K562 (cell line): ENCODE measurements around the gene PARD6B. TPM values are rescaled to one million over a fixed set of nuclear protein-coding genes. Genes with fewer than 3 reads are reported as not detected.

Source experiments
- MAFF ChIP-seq: IDR thresholded peaks from 2 replicates; pipeline ENCODE4 v1.6.1; 2012; ENCODE audit warnings: low read length, improper control_type of control experiment
- MCM2 ChIP-seq: fragments of 450-650 bp; IDR thresholded peaks from 2 replicates; pipeline ENCODE4 v1.6.1; 2017; ENCODE audit warnings: low read depth, mild to moderate bottlenecking
- RB1 ChIP-seq: fragments of 450-650 bp; IDR thresholded peaks from 2 replicates; pipeline ENCODE4 v1.6.1; 2017; ENCODE audit warnings: low read depth, mild to moderate bottlenecking
- SOX6 ChIP-seq: fragments of 450-650 bp; IDR thresholded peaks from 2 replicates; pipeline ENCODE4 v1.6.1; 2014; ENCODE audit warnings: mild to moderate bottlenecking
- XRCC3 ChIP-seq: fragments of 450-650 bp; IDR thresholded peaks from 2 replicates; pipeline ENCODE4 v1.6.1; 2017; ENCODE audit warnings: mild to moderate bottlenecking, moderate library complexity
- ZNF316 ChIP-seq: fragments of 450-650 bp; IDR thresholded peaks from 2 replicates; pipeline ENCODE4 v1.6.1; 2016
- polyA plus RNA-seq, 8 experiments: library from polyadenylated mRNA; depleted of rRNA in 4 of 8; stranded (reverse) in 5 of 8; unstranded in 3 of 8; fragments of >200 nt; fragmentation: Nextera tagmentation in 2 of 8; fragmentation: Illumina TruSeq in 1 of 8; extraction: Ambion mirVana in 2 of 8; extraction: Trizol in 1 of 8; gene quantifications; 2 replicates each; pipeline versions ENCODE4 v1.2.1 to v1.2.3, GENCODE V29; 2011 to 2014; ENCODE audit warnings: inconsistent platforms in 1 of 8, missing spikeins in 1 of 8
- total RNA-seq, 7 experiments: library from RNA; depleted of rRNA in 6 of 7; stranded (reverse); fragments of >200 nt in 6 of 7; fragmentation: Illumina TruSeq in 2 of 7; extraction: Trizol in 2 of 7; gene quantifications; 2 replicates each; pipeline versions ENCODE4 v1.2.1 to v1.2.3, GENCODE V29; 2011 to 2021; ENCODE audit warnings: low replicate concordance in 1 of 7
- TF ChIP-seq, protein P1 (sequence below): sonication (generic); formaldehyde crosslinking; IDR thresholded peaks from 2 replicates; pipeline ENCODE4 v1.8.0; 2022; ENCODE audit warnings: missing genetic modification reagents, mild to moderate bottlenecking, borderline replicate concordance
- TF ChIP-seq, protein P2 (sequence below), 2 experiments: fragments of 450-650 bp; IDR thresholded peaks; 2 replicates each; pipeline ENCODE4 v1.6.1; 2016
- TF ChIP-seq, protein P3 (sequence below): sonication (generic); formaldehyde crosslinking; IDR thresholded peaks from 2 replicates; pipeline ENCODE4 v1.9.0; 2022; ENCODE audit warnings: mild to moderate bottlenecking, missing genetic modification reagents
- TF ChIP-seq, protein P4 (sequence below): sonication (generic); formaldehyde crosslinking; IDR thresholded peaks from 2 replicates; pipeline ENCODE4 v1.8.0; 2022; ENCODE audit warnings: mild to moderate bottlenecking, missing genetic modification reagents, borderline replicate concordance

PARD6B gene
- total and polyA plus RNA-seq, 9 of the 15 experiments (the other 6 are each of a cell fraction or from before 2014, with no cell fraction given), result 1.7 to 12.3 (median 5.5) TPM

DNA sequence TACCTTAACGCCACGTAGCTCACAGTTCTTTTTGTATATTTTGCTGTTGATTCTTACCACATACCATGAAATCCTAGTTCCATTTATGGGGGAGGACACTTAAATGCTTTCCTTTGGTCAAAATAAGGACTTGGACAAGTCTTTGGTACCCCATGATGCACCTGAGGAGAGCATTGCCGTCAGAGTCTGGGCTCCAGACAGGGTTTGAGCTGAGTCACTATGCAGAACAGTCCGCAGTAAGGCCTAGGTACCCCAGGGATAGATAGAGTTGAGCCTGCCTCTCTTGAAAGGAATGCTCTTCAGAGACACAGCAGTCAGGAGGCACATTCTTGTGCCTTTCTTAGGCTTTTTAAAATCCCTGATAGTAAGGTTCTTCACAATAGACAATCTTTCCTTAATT is 6.0 kb downstream of the PARD6B start (continued):
- TF ChIP-seq, protein P1, sequence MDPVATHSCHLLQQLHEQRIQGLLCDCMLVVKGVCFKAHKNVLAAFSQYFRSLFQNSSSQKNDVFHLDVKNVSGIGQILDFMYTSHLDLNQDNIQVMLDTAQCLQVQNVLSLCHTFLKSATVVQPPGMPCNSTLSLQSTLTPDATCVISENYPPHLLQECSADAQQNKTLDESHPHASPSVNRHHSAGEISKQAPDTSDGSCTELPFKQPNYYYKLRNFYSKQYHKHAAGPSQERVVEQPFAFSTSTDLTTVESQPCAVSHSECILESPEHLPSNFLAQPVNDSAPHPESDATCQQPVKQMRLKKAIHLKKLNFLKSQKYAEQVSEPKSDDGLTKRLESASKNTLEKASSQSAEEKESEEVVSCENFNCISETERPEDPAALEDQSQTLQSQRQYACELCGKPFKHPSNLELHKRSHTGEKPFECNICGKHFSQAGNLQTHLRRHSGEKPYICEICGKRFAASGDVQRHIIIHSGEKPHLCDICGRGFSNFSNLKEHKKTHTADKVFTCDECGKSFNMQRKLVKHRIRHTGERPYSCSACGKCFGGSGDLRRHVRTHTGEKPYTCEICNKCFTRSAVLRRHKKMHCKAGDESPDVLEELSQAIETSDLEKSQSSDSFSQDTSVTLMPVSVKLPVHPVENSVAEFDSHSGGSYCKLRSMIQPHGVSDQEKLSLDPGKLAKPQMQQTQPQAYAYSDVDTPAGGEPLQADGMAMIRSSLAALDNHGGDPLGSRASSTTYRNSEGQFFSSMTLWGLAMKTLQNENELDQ (CRISPR knock-in tag), result no peak
- TF ChIP-seq MAFF (peak; percentile 69; the same call in 1 of the 2 replicates), SOX6 (no peak), MCM2 (no peak), RB1 (no peak), XRCC3 (no peak), ZNF316 (peak; percentile 80)
- TF ChIP-seq, protein P2, sequence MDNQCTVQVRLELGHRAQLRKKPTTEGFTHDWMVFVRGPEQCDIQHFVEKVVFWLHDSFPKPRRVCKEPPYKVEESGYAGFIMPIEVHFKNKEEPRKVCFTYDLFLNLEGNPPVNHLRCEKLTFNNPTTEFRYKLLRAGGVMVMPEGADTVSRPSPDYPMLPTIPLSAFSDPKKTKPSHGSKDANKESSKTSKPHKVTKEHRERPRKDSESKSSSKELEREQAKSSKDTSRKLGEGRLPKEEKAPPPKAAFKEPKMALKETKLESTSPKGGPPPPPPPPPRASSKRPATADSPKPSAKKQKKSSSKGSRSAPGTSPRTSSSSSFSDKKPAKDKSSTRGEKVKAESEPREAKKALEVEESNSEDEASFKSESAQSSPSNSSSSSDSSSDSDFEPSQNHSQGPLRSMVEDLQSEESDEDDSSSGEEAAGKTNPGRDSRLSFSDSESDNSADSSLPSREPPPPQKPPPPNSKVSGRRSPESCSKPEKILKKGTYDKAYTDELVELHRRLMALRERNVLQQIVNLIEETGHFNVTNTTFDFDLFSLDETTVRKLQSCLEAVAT (IDR thresholded peaks at IDR 0.05), result no peak
- TF ChIP-seq, protein P3, sequence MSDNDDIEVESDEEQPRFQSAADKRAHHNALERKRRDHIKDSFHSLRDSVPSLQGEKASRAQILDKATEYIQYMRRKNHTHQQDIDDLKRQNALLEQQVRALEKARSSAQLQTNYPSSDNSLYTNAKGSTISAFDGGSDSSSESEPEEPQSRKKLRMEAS (CRISPR knock-in tag), result no peak
- TF ChIP-seq, protein P4, sequence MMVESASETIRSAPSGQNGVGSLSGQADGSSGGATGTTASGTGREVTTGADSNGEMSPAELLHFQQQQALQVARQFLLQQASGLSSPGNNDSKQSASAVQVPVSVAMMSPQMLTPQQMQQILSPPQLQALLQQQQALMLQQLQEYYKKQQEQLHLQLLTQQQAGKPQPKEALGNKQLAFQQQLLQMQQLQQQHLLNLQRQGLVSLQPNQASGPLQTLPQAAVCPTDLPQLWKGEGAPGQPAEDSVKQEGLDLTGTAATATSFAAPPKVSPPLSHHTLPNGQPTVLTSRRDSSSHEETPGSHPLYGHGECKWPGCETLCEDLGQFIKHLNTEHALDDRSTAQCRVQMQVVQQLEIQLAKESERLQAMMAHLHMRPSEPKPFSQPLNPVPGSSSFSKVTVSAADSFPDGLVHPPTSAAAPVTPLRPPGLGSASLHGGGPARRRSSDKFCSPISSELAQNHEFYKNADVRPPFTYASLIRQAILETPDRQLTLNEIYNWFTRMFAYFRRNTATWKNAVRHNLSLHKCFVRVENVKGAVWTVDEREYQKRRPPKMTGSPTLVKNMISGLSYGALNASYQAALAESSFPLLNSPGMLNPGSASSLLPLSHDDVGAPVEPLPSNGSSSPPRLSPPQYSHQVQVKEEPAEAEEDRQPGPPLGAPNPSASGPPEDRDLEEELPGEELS (CRISPR knock-in tag), result no peak
